HEK293 (cell line): ENCODE results near the gene DAND5.

ENCODE experiments used
- EGR2 ChIP-seq: fragments of 450-650 bp; formaldehyde crosslinking; IDR thresholded peaks from 2 replicates; pipeline ENCODE4 v1.5.1; 2016; ENCODE audit warnings: low read depth, missing biosample characterization, missing genetic modification characterization
- GFI1B ChIP-seq: fragments of 450-650 bp; formaldehyde crosslinking; IDR thresholded peaks from 2 replicates; pipeline ENCODE4 v1.5.1; 2016; ENCODE audit warnings: missing biosample characterization, missing genetic modification characterization
- HOXD13 ChIP-seq: sonication (generic); formaldehyde crosslinking; IDR thresholded peaks from 2 replicates; pipeline ENCODE4 v1.8.0; 2022; ENCODE audit warnings: missing genetic modification reagents, borderline replicate concordance
- SCRT1 ChIP-seq: fragments of 450-650 bp; formaldehyde crosslinking; IDR thresholded peaks from 2 replicates; pipeline ENCODE4 v1.5.1; 2016; ENCODE audit warnings: missing biosample characterization, missing genetic modification characterization, borderline replicate concordance
- SP3 ChIP-seq: fragments of 450-650 bp; formaldehyde crosslinking; IDR thresholded peaks from 2 replicates; pipeline ENCODE4 v1.5.1; 2016; ENCODE audit warnings: missing biosample characterization, missing genetic modification characterization
- ZBTB17 ChIP-seq: fragments of 450-650 bp; formaldehyde crosslinking; IDR thresholded peaks from 2 replicates; pipeline ENCODE4 v1.5.1; 2016; ENCODE audit warnings: missing biosample characterization, missing genetic modification characterization
- ZFP41 ChIP-seq: fragments of 450-650 bp; formaldehyde crosslinking; IDR thresholded peaks from 2 replicates; pipeline ENCODE4 v1.5.1; 2016; ENCODE audit warnings: missing biosample characterization, missing genetic modification characterization, borderline replicate concordance
- ZNF112 ChIP-seq: fragments of 450-650 bp; formaldehyde crosslinking; IDR thresholded peaks from 2 replicates; pipeline ENCODE4 v1.5.0; 2017; ENCODE audit warnings: missing biosample characterization, missing genetic modification characterization
- ZNF114 ChIP-seq: fragments of 450-650 bp; formaldehyde crosslinking; IDR thresholded peaks from 2 replicates; pipeline ENCODE4 v1.5.0; 2017; ENCODE audit warnings: missing biosample characterization, missing genetic modification characterization
- ZNF138 ChIP-seq: fragments of 450-650 bp; formaldehyde crosslinking; IDR thresholded peaks from 2 replicates; pipeline ENCODE4 v1.5.1; 2016; ENCODE audit warnings: missing biosample characterization, missing genetic modification characterization, borderline replicate concordance
- ZNF157 ChIP-seq: fragments of 450-650 bp; formaldehyde crosslinking; IDR thresholded peaks from 2 replicates; pipeline ENCODE4 v1.5.1; 2016; ENCODE audit warnings: missing biosample characterization, missing genetic modification characterization
- ZNF174 ChIP-seq: fragments of 450-650 bp; formaldehyde crosslinking; IDR thresholded peaks from 2 replicates; pipeline ENCODE4 v1.5.0; 2017; ENCODE audit warnings: missing biosample characterization, mild to moderate bottlenecking, missing genetic modification characterization
- ZNF202 ChIP-seq: fragments of 450-650 bp; formaldehyde crosslinking; IDR thresholded peaks from 2 replicates; pipeline ENCODE4 v1.5.1; 2016; ENCODE audit warnings: missing biosample characterization, missing genetic modification characterization, borderline replicate concordance
- ZNF223 ChIP-seq: fragments of 450-650 bp; formaldehyde crosslinking; IDR thresholded peaks from 2 replicates; pipeline ENCODE4 v1.5.1; 2016; ENCODE audit warnings: missing biosample characterization, missing genetic modification characterization
- ZNF341 ChIP-seq: fragments of 450-650 bp; formaldehyde crosslinking; IDR thresholded peaks from 2 replicates; pipeline ENCODE4; 2016; ENCODE audit warnings: low read depth, missing biosample characterization, missing genetic modification characterization
- ZNF416 ChIP-seq: fragments of 450-650 bp; formaldehyde crosslinking; IDR thresholded peaks from 2 replicates; pipeline ENCODE4 v1.5.1; 2016; ENCODE audit warnings: missing biosample characterization, missing genetic modification characterization
- ZNF510 ChIP-seq: fragments of 450-650 bp; formaldehyde crosslinking; IDR thresholded peaks from 2 replicates; pipeline ENCODE4 v1.5.1; 2018; ENCODE audit warnings: mild to moderate bottlenecking, missing genetic modification characterization, missing biosample characterization; ENCODE audit not compliant: insufficient replicate concordance
- ZNF521 ChIP-seq: fragments of 450-650 bp; formaldehyde crosslinking; IDR thresholded peaks from 2 replicates; pipeline ENCODE4 v1.5.1; 2017; ENCODE audit warnings: missing biosample characterization, mild to moderate bottlenecking, missing genetic modification characterization
- ZNF596 ChIP-seq: fragments of 450-650 bp; IDR thresholded peaks from 2 replicates; pipeline ENCODE4 v1.5.0; 2018; ENCODE audit warnings: missing biosample characterization, mild to moderate bottlenecking, missing genetic modification characterization, moderate library complexity
- ZNF600 ChIP-seq: fragments of 450-650 bp; formaldehyde crosslinking; IDR thresholded peaks from 2 replicates; pipeline ENCODE4 v1.5.1; 2016; ENCODE audit warnings: missing biosample characterization, missing genetic modification characterization
- ZNF768 ChIP-seq: fragments of 450-650 bp; formaldehyde crosslinking; IDR thresholded peaks from 2 replicates; pipeline ENCODE4 v1.5.1; 2018; ENCODE audit warnings: missing biosample characterization, mild to moderate bottlenecking, missing genetic modification characterization
- TF ChIP-seq, protein P1 (sequence below): fragments of 450-650 bp; formaldehyde crosslinking; IDR thresholded peaks from 2 replicates; pipeline ENCODE4 v1.5.1; 2017; ENCODE audit warnings: missing biosample characterization, missing genetic modification characterization
- TF ChIP-seq, protein P2 (sequence below): fragments of 450-650 bp; formaldehyde crosslinking; IDR thresholded peaks from 2 replicates; pipeline ENCODE4 v1.5.1; 2017; ENCODE audit warnings: missing biosample characterization, missing genetic modification characterization
- TF ChIP-seq, protein P3 (sequence below): fragments of 450-650 bp; formaldehyde crosslinking; IDR thresholded peaks from 2 replicates; pipeline ENCODE4 v1.5.1; 2017; ENCODE audit warnings: missing biosample characterization, missing genetic modification characterization
- TF ChIP-seq, protein P4 (sequence below): fragments of 450-650 bp; formaldehyde crosslinking; conservative IDR thresholded peaks from 2 replicates; pipeline ENCODE4 v1.5.1; 2016; ENCODE audit warnings: low read depth, missing biosample characterization, missing genetic modification characterization
- TF ChIP-seq, protein P5 (sequence below): fragments of 450-650 bp; formaldehyde crosslinking; IDR thresholded peaks from 2 replicates; pipeline ENCODE4 v1.5.1; 2016; ENCODE audit warnings: missing biosample characterization, missing genetic modification characterization
- TF ChIP-seq, protein P6 (sequence below): fragments of 450-650 bp; formaldehyde crosslinking; IDR thresholded peaks from 2 replicates; pipeline ENCODE4 v1.5.1; 2017; ENCODE audit warnings: missing biosample characterization, missing genetic modification characterization

DAND5 gene

DNA sequence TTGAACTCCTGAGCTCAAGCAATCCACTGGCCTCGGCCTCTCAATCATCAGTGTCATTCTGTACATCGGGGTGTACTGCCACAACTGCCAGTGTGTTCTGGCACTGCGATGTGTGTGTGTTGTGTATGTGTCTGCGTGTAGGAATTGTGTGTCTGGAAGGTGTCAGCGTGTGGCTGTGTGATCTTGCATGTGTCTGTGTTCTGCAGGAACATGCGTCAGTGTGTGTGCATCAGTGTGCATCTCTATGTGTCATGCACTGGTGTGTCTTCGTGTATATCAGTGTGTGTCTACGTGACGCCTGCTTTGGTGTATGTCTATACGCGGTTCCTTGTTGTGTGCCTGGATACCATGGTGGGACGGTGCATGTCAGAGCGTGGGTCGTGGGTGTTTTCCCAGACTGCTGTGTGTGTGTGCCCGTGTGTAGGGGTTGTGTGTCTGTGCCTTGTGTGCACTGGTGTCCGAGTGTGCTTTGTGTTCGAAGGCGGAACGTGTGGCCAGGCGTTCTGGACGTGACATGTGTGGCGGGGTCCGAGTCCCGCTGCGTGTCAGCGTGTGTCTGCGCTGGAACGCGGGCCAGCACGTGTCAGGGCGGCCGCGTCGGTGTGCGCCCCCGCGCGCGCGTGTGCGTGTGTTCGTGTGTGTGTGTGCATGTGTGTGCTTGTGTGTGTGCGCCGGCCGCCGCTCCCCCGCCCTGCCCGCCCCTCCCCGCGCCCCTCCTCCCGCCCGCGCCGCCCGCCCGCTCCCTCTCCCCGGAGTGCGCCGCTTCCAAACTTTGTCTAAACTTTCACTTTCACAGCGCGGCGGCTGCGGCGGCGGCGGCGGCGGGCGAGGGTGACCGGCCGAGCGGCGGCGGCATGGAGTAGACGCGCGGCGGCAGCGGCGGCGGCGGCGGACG, 25.6 kb downstream of the DAND5 start, which contains the start of gene NFIX (continued):
- TF ChIP-seq, protein P1, sequence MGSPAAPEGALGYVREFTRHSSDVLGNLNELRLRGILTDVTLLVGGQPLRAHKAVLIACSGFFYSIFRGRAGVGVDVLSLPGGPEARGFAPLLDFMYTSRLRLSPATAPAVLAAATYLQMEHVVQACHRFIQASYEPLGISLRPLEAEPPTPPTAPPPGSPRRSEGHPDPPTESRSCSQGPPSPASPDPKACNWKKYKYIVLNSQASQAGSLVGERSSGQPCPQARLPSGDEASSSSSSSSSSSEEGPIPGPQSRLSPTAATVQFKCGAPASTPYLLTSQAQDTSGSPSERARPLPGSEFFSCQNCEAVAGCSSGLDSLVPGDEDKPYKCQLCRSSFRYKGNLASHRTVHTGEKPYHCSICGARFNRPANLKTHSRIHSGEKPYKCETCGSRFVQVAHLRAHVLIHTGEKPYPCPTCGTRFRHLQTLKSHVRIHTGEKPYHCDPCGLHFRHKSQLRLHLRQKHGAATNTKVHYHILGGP (tag by site-specific recombination) = no peak
- no peak for TF ChIP-seq ZNF157 (tag by site-specific recombination)
- TF ChIP-seq, protein P2, sequence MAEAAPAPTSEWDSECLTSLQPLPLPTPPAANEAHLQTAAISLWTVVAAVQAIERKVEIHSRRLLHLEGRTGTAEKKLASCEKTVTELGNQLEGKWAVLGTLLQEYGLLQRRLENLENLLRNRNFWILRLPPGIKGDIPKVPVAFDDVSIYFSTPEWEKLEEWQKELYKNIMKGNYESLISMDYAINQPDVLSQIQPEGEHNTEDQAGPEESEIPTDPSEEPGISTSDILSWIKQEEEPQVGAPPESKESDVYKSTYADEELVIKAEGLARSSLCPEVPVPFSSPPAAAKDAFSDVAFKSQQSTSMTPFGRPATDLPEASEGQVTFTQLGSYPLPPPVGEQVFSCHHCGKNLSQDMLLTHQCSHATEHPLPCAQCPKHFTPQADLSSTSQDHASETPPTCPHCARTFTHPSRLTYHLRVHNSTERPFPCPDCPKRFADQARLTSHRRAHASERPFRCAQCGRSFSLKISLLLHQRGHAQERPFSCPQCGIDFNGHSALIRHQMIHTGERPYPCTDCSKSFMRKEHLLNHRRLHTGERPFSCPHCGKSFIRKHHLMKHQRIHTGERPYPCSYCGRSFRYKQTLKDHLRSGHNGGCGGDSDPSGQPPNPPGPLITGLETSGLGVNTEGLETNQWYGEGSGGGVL (tag by site-specific recombination) = peak; percentile 70
- peak; percentile 93 for TF ChIP-seq EGR2
- TF ChIP-seq ZNF521 (tag by site-specific recombination) = no peak
- TF ChIP-seq SCRT1 (tag by site-specific recombination) = no peak
- no peak for TF ChIP-seq HOXD13 (CRISPR knock-in tag)
- no peak for TF ChIP-seq ZNF510
- no peak for TF ChIP-seq ZNF768 (tag by site-specific recombination)
- no peak for TF ChIP-seq ZNF341 (tag by site-specific recombination)
- TF ChIP-seq, protein P3, sequence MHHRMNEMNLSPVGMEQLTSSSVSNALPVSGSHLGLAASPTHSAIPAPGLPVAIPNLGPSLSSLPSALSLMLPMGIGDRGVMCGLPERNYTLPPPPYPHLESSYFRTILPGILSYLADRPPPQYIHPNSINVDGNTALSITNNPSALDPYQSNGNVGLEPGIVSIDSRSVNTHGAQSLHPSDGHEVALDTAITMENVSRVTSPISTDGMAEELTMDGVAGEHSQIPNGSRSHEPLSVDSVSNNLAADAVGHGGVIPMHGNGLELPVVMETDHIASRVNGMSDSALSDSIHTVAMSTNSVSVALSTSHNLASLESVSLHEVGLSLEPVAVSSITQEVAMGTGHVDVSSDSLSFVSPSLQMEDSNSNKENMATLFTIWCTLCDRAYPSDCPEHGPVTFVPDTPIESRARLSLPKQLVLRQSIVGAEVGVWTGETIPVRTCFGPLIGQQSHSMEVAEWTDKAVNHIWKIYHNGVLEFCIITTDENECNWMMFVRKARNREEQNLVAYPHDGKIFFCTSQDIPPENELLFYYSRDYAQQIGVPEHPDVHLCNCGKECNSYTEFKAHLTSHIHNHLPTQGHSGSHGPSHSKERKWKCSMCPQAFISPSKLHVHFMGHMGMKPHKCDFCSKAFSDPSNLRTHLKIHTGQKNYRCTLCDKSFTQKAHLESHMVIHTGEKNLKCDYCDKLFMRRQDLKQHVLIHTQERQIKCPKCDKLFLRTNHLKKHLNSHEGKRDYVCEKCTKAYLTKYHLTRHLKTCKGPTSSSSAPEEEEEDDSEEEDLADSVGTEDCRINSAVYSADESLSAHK = no peak
- no peak for TF ChIP-seq ZNF416 (tag by site-specific recombination)
- no peak for TF ChIP-seq ZNF596 (tag by site-specific recombination)
- TF ChIP-seq ZNF202 (tag by site-specific recombination) = no peak
- TF ChIP-seq ZNF112 (tag by site-specific recombination) = no peak
- no peak for TF ChIP-seq GFI1B
- no peak for TF ChIP-seq ZFP41 (tag by site-specific recombination)
- TF ChIP-seq ZBTB17 (tag by site-specific recombination) = 0 out of 2 replicates have a peak, but pooled peaks have one; percentile 30
- TF ChIP-seq, protein P4, sequence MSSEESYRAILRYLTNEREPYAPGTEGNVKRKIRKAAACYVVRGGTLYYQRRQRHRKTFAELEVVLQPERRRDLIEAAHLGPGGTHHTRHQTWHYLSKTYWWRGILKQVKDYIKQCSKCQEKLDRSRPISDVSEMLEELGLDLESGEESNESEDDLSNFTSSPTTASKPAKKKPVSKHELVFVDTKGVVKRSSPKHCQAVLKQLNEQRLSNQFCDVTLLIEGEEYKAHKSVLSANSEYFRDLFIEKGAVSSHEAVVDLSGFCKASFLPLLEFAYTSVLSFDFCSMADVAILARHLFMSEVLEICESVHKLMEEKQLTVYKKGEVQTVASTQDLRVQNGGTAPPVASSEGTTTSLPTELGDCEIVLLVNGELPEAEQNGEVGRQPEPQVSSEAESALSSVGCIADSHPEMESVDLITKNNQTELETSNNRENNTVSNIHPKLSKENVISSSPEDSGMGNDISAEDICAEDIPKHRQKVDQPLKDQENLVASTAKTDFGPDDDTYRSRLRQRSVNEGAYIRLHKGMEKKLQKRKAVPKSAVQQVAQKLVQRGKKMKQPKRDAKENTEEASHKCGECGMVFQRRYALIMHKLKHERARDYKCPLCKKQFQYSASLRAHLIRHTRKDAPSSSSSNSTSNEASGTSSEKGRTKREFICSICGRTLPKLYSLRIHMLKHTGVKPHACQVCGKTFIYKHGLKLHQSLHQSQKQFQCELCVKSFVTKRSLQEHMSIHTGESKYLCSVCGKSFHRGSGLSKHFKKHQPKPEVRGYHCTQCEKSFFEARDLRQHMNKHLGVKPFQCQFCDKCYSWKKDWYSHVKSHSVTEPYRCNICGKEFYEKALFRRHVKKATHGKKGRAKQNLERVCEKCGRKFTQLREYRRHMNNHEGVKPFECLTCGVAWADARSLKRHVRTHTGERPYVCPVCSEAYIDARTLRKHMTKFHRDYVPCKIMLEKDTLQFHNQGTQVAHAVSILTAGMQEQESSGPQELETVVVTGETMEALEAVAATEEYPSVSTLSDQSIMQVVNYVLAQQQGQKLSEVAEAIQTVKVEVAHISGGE (tag by site-specific recombination) = no peak; the same call in 1 of the 2 replicates
- peak; percentile 99 for TF ChIP-seq ZNF600 (tag by site-specific recombination)
- TF ChIP-seq, protein P5, sequence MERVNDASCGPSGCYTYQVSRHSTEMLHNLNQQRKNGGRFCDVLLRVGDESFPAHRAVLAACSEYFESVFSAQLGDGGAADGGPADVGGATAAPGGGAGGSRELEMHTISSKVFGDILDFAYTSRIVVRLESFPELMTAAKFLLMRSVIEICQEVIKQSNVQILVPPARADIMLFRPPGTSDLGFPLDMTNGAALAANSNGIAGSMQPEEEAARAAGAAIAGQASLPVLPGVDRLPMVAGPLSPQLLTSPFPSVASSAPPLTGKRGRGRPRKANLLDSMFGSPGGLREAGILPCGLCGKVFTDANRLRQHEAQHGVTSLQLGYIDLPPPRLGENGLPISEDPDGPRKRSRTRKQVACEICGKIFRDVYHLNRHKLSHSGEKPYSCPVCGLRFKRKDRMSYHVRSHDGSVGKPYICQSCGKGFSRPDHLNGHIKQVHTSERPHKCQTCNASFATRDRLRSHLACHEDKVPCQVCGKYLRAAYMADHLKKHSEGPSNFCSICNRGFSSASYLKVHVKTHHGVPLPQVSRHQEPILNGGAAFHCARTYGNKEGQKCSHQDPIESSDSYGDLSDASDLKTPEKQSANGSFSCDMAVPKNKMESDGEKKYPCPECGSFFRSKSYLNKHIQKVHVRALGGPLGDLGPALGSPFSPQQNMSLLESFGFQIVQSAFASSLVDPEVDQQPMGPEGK (tag by site-specific recombination) = peak; percentile 64
- no peak for TF ChIP-seq ZNF114
- TF ChIP-seq, protein P6, sequence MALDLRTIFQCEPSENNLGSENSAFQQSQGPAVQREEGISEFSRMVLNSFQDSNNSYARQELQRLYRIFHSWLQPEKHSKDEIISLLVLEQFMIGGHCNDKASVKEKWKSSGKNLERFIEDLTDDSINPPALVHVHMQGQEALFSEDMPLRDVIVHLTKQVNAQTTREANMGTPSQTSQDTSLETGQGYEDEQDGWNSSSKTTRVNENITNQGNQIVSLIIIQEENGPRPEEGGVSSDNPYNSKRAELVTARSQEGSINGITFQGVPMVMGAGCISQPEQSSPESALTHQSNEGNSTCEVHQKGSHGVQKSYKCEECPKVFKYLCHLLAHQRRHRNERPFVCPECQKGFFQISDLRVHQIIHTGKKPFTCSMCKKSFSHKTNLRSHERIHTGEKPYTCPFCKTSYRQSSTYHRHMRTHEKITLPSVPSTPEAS = peak; percentile 100
- no peak for TF ChIP-seq ZNF174 (tag by site-specific recombination)
- TF ChIP-seq ZNF138 (tag by site-specific recombination) = no peak
- TF ChIP-seq ZNF223 (tag by site-specific recombination) = no peak
- peak; percentile 53 for TF ChIP-seq SP3
